ENCODE measurements around the gene ADCY6.

- TF ChIP-seq, protein P1, sequence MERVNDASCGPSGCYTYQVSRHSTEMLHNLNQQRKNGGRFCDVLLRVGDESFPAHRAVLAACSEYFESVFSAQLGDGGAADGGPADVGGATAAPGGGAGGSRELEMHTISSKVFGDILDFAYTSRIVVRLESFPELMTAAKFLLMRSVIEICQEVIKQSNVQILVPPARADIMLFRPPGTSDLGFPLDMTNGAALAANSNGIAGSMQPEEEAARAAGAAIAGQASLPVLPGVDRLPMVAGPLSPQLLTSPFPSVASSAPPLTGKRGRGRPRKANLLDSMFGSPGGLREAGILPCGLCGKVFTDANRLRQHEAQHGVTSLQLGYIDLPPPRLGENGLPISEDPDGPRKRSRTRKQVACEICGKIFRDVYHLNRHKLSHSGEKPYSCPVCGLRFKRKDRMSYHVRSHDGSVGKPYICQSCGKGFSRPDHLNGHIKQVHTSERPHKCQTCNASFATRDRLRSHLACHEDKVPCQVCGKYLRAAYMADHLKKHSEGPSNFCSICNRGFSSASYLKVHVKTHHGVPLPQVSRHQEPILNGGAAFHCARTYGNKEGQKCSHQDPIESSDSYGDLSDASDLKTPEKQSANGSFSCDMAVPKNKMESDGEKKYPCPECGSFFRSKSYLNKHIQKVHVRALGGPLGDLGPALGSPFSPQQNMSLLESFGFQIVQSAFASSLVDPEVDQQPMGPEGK (CRISPR knock-in tag; IDR thresholded peaks at IDR 0.05; ENCODE audit: borderline replicate concordance), result no peak
- TF ChIP-seq, protein P2, sequence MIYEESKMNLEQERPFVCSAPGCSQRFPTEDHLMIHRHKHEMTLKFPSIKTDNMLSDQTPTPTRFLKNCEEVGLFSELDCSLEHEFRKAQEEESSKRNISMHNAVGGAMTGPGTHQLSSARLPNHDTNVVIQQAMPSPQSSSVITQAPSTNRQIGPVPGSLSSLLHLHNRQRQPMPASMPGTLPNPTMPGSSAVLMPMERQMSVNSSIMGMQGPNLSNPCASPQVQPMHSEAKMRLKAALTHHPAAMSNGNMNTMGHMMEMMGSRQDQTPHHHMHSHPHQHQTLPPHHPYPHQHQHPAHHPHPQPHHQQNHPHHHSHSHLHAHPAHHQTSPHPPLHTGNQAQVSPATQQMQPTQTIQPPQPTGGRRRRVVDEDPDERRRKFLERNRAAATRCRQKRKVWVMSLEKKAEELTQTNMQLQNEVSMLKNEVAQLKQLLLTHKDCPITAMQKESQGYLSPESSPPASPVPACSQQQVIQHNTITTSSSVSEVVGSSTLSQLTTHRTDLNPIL (CRISPR knock-in tag; IDR thresholded peaks at IDR 0.05; ENCODE audit: low read depth), result no peak
- TF ChIP-seq ZFP30 (CRISPR knock-in tag; IDR thresholded peaks at IDR 0.05) (no peak), GLIS3 (CRISPR knock-in tag; IDR thresholded peaks at IDR 0.05) (no peak), SNAI2 (CRISPR knock-in tag; IDR thresholded peaks at IDR 0.05) (no peak), ZNF70 (CRISPR knock-in tag; IDR thresholded peaks at IDR 0.05) (no peak), CSDC2 (CRISPR knock-in tag; IDR thresholded peaks at IDR 0.05) (no peak)
These were observed 12.8 kb downstream of the ADCY6 start for GRCh38 chr12:48775991-48776649.

All from SK-N-SH treated with all-trans-retinoic acid at 6 μM for 48 hours (cell line).